Liver (tissue), 9 donors: ENCODE data around the gene DUSP1. TPM values are rescaled to one million over a fixed set of nuclear protein-coding genes. Genes with fewer than 3 reads are reported as not detected.

Source experiments
- DNase-seq: peaks from one replicate; pipeline ENCODE4 v3.0.0-alpha.2; 2017; ENCODE audit warnings: low spot score
- H3K27ac ChIP-seq, 2 donors: one replicate each; pipeline ENCODE4 v1.7.0; 2013; ENCODE audit warnings: inconsistent platforms in 2 of 2, low read length in 2 of 2, control low read depth in 1 of 2, low read depth in 1 of 2, mild to moderate bottlenecking in 1 of 2
- H3K27me3 ChIP-seq, 4 donors: one replicate each; pipeline versions ENCODE4 v1.6.1 to v1.7.0; 2013; ENCODE audit warnings: low read length in 3 of 4, inconsistent platforms in 1 of 4, mild to moderate bottlenecking in 1 of 4, moderate library complexity in 1 of 4; ENCODE audit not compliant: control insufficient read depth in 4 of 4, insufficient read depth in 4 of 4
- H3K36me3 ChIP-seq, 4 donors: one replicate each; pipeline versions ENCODE4 v1.6.1 to v1.7.0; 2013; ENCODE audit warnings: low read length in 3 of 4, mild to moderate bottlenecking in 3 of 4, low read depth in 1 of 4, moderate library complexity in 1 of 4; ENCODE audit not compliant: control insufficient read depth in 4 of 4, insufficient read depth in 3 of 4
- H3K4me1 ChIP-seq, 4 donors: one replicate each; pipeline versions ENCODE4 v1.6.1 to v1.7.0; 2013; ENCODE audit warnings: low read length in 3 of 4, mild to moderate bottlenecking in 3 of 4, moderate library complexity in 1 of 4; ENCODE audit not compliant: control insufficient read depth in 4 of 4, insufficient read depth in 4 of 4
- H3K4me3 ChIP-seq, 3 donors: one replicate each; pipeline versions ENCODE4 v1.6.1 to v1.7.0; 2013; ENCODE audit warnings: low read length in 3 of 3, control low read depth in 1 of 3, low read depth in 1 of 3, mild to moderate bottlenecking in 1 of 3
- H3K9ac ChIP-seq, 2 donors: one replicate each; pipeline ENCODE4 v1.7.0; 2013; ENCODE audit warnings: low read length in 2 of 2, mild to moderate bottlenecking in 2 of 2, moderate library complexity in 2 of 2, control low read depth in 1 of 2, low read depth in 1 of 2
- H3K9me3 ChIP-seq, 4 donors: one replicate each; pipeline versions ENCODE4 v1.6.1 to v1.7.0; 2013; ENCODE audit warnings: low read length in 3 of 4; ENCODE audit not compliant: control insufficient read depth in 4 of 4
- ATF3 ChIP-seq: IDR thresholded peaks from 2 replicates; pipeline ENCODE4 v1.6.1; 2016; ENCODE audit warnings: antibody characterized with exemption
- CTCF ChIP-seq: fragments of 150-350 bp; IDR thresholded peaks from 2 replicates; pipeline ENCODE4 v1.5.1; 2017; ENCODE audit warnings: improper control_type of control experiment, low read depth, low read length; ENCODE audit not compliant: missing input control
- EGR1 ChIP-seq, 2 donors: IDR thresholded peaks; 2 replicates each; pipeline ENCODE4 v1.6.1; 2016 to 2018; ENCODE audit warnings: antibody characterized with exemption in 2 of 2, low read depth in 2 of 2
- GABPA ChIP-seq, 2 donors: IDR thresholded peaks in 1 of 2; conservative IDR thresholded peaks in 1 of 2; 2 replicates each; pipeline ENCODE4 v1.6.1; 2016; ENCODE audit warnings: antibody characterized with exemption in 2 of 2, mild to moderate bottlenecking in 1 of 2, moderate library complexity in 1 of 2
- HNF4A ChIP-seq, 2 donors: conservative IDR thresholded peaks; 2 replicates each; pipeline ENCODE4 v1.6.1; 2016; ENCODE audit warnings: antibody characterized with exemption in 2 of 2, mild to moderate bottlenecking in 2 of 2
- HNF4G ChIP-seq: IDR thresholded peaks from 2 replicates; pipeline ENCODE4 v1.6.1; 2016; ENCODE audit warnings: antibody characterized with exemption
- JUND ChIP-seq, 2 donors: IDR thresholded peaks; 2 replicates each; pipeline ENCODE4 v1.6.1; 2016; ENCODE audit warnings: antibody characterized with exemption in 2 of 2
- MAX ChIP-seq: IDR thresholded peaks from 2 replicates; pipeline ENCODE4 v1.6.1; 2016; ENCODE audit warnings: antibody characterized with exemption
- NR2F2 ChIP-seq: IDR thresholded peaks from 2 replicates; pipeline ENCODE4 v1.6.1; 2016; ENCODE audit warnings: antibody characterized with exemption
- RAD21 ChIP-seq, 2 donors: IDR thresholded peaks; 2 replicates each; pipeline ENCODE4 v1.6.1; 2016; ENCODE audit warnings: antibody characterized with exemption in 2 of 2, mild to moderate bottlenecking in 2 of 2
- REST ChIP-seq: IDR thresholded peaks from 2 replicates; pipeline ENCODE4 v1.6.1; 2016; ENCODE audit warnings: antibody characterized with exemption, mild to moderate bottlenecking
- SP1 ChIP-seq: IDR thresholded peaks from 2 replicates; pipeline ENCODE4 v1.6.1; 2018; ENCODE audit warnings: antibody characterized with exemption, mild to moderate bottlenecking
- TAF1 ChIP-seq: conservative IDR thresholded peaks from 2 replicates; pipeline ENCODE4 v1.6.1; 2016; ENCODE audit warnings: antibody characterized with exemption, mild to moderate bottlenecking
- YY1 ChIP-seq: IDR thresholded peaks from 2 replicates; pipeline ENCODE4 v1.6.1; 2016; ENCODE audit warnings: antibody characterized with exemption, mild to moderate bottlenecking
- ZBTB33 ChIP-seq: IDR thresholded peaks from 2 replicates; pipeline ENCODE4 v1.6.1; 2016; ENCODE audit warnings: antibody characterized with exemption
- WGBS: extraction: QIAGEN DNeasy Blood & Tissue Kit; methylation state at CpG from one replicate; pipeline ENCODE4 v1.1.7; 2013; 5-methylcytosine and 5-hydroxymethylcytosine counted together
- polyA plus RNA-seq, 2 donors: library from polyadenylated mRNA; stranded (reverse) in 1 of 2; unstranded in 1 of 2; fragments of 200-250 nt in 1 of 2; fragments of >200 nt in 1 of 2; fragmentation: Nextera tagmentation in 1 of 2; extraction: Ambion mirVana in 1 of 2; gene quantifications; one replicate each; pipeline versions ENCODE4 v1.2.1 to v1.2.3, GENCODE V29; 2013 to 2015
- total RNA-seq, 2 donors: library from RNA; depleted of rRNA; stranded (reverse); fragments of >200 nt; gene quantifications; one replicate each; pipeline ENCODE4 v1.2.3, GENCODE V29; 2014
- donor health status: healthy.
- donor health status: healthy.
- donor health status: healthy.
- donor health status: healthy.
- donor health status: healthy.

DUSP1 gene
- total and polyA plus RNA-seq, 4 donors: 53.2 to 237 (median 110) TPM

- Histone ChIP-seq H3K36me3 (no peaks in the 10 kb centered on the region), H3K4me1 (peaks cover 9 to 34% (median 22%) of the 10 kb centered on the region in 4 donors), H3K27ac (no peak overlapping the region), H3K9ac (no peak overlapping the region), H3K4me3 (no peak overlapping the region), H3K9me3 (no peaks in the 10 kb centered on the region), H3K27me3 (no peaks in the 10 kb centered on the region)
- WGBS: 97% methylated on average over 6 of the region's 6 CpGs
- no peak for DNase-seq
- TF ChIP-seq ATF3 (no peak), EGR1 (IDR thresholded peaks at IDR 0.05; ENCODE audit: low read depth in 2 of 2) (no peak)
Measured at GRCh38 chr5:172730222-172730621, 40.8 kb downstream of the DUSP1 start.

GRCh38 chr5:172729588-172729987, 41.4 kb downstream of the DUSP1 start:
- no peak for DNase-seq
- H3K27ac ChIP-seq: no peak overlapping the region

More at GRCh38 chr5:172729588-172729987, 41.4 kb downstream of the DUSP1 start:
- Histone ChIP-seq H3K4me3 (no peak overlapping the region), H3K9me3 (no peaks in the 10 kb centered on the region), H3K9ac (no peak overlapping the region), H3K27me3 (no peaks in the 10 kb centered on the region), H3K36me3 (no peaks in the 10 kb centered on the region), H3K4me1 (peaks cover 9 to 37% (median 25%) of the 10 kb centered on the region in 4 donors)
- WGBS: 92% methylated on average over 13 of the region's 13 CpGs
- TF ChIP-seq CTCF (no peak), EGR1 (IDR thresholded peaks at IDR 0.05; ENCODE audit: low read depth in 2 of 2) (no peak), YY1 (no peak), REST (no peak), TAF1 (no peak), ATF3 (no peak), SP1 (no peak), HNF4G (no peak), HNF4A (conservative IDR thresholded peaks at IDR 0.05) (no peak), ZBTB33 (no peak), GABPA (IDR thresholded peaks at IDR 0.05 in 1 of 2, conservative IDR thresholded peaks at IDR 0.05 in 1 of 2) (no peak), JUND (IDR thresholded peaks at IDR 0.05) (no peak), RAD21 (IDR thresholded peaks at IDR 0.05) (no peak), NR2F2 (no peak), MAX (no peak)
